ENCODE data around the gene RGPD8. TPM values are rescaled to one million over a fixed set of nuclear protein-coding genes. Genes with fewer than 3 reads are reported as not detected.

Gene RGPD8
- total and polyA plus RNA-seq, 7 donors = 1.2 to 8.1 (median 5.8) TPM; not detected in 1

GRCh38 chr2:112343827-112344585 is 89.4 kb downstream of the RGPD8 start:
- intact Hi-C loops (cut with DNase I) = no loop called here
- 22 to 42% (median 24%) methylated on average over 1 of the region's 1 CpG for WGBS, 3 donors
- Histone ChIP-seq H3K4me3 (no peak overlapping the region), H3K4me1 (no peaks in the 10 kb centered on the region), H3K9me3 (no peaks in the 10 kb centered on the region), H3K27ac (no peak overlapping the region), H3K27me3 (ENCODE audit: insufficient read depth in 3 of 3, low read length in 2 of 3) (no peaks in the 10 kb centered on the region), H3K36me3 (ENCODE audit: insufficient read depth in 1 of 2, low read depth in 1 of 2) (no peaks in the 10 kb centered on the region)
- ATAC-seq = peak in 3 of 4 donors; percentile 30 to 40 (median 32)
- no peak for DNase-seq
- no peak for TF ChIP-seq CTCF (IDR thresholded peaks at IDR 0.05)

- DNase-seq = no peak
- no peak for ATAC-seq
- Histone ChIP-seq H3K4me3 (no peak overlapping the region), H3K4me1 (no peaks in the 10 kb centered on the region), H3K36me3 (ENCODE audit: insufficient read depth in 1 of 2, low read depth in 1 of 2) (no peaks in the 10 kb centered on the region), H3K9me3 (no peaks in the 10 kb centered on the region), H3K27ac (no peak overlapping the region), H3K27me3 (ENCODE audit: insufficient read depth in 3 of 3, low read length in 2 of 3) (no peaks in the 10 kb centered on the region)
- WGBS, 3 donors = 61 to 70% (median 61%) methylated on average over 2 of the region's 2 CpGs
- intact Hi-C loops (cut with DNase I) = no loop called here
- no peak for TF ChIP-seq CTCF (IDR thresholded peaks at IDR 0.05)
These were observed 91.3 kb downstream of the RGPD8 start for GRCh38 chr2:112342067-112342550.

- DNase-seq = no peak
- no peaks in the 10 kb centered on the region for H3K9me3 ChIP-seq
- no peaks in the 10 kb centered on the region for H3K36me3 ChIP-seq (ENCODE audit: insufficient read depth in 1 of 2, low read depth in 1 of 2)
- TF ChIP-seq CTCF (IDR thresholded peaks at IDR 0.05) = no peak
- WGBS, 3 donors = 79 to 84% (median 83%) methylated on average over 9 of the region's 9 CpGs
- no peak overlapping the region for H3K4me3 ChIP-seq
- no peaks in the 10 kb centered on the region for H3K27me3 ChIP-seq (ENCODE audit: insufficient read depth in 3 of 3, low read length in 2 of 3)
- no peaks in the 10 kb centered on the region for H3K4me1 ChIP-seq
- H3K27ac ChIP-seq = no peak overlapping the region
- intact Hi-C loops (cut with DNase I) = no loop called here
- ATAC-seq = no peak
These were observed 92.8 kb downstream of the RGPD8 start for GRCh38 chr2:112340475-112341267.

- intact Hi-C loops (cut with DNase I) = no loop called here
- H3K27me3 ChIP-seq (ENCODE audit: insufficient read depth in 3 of 3, low read length in 2 of 3) = no peaks in the 10 kb centered on the region
These were observed 93.5 kb downstream of the RGPD8 start for GRCh38 chr2:112339986-112340385.

More at GRCh38 chr2:112339986-112340385, 93.5 kb downstream of the RGPD8 start:
- H3K4me3 ChIP-seq = no peak overlapping the region
- no peaks in the 10 kb centered on the region for H3K9me3 ChIP-seq
- TF ChIP-seq CTCF (IDR thresholded peaks at IDR 0.05) = no peak
- peaks cover 0 to 2% of the 10 kb centered on the region in 2 donors for H3K36me3 ChIP-seq (ENCODE audit: insufficient read depth in 1 of 2, low read depth in 1 of 2)
- no peaks in the 10 kb centered on the region for H3K4me1 ChIP-seq
- ATAC-seq (no peak), DNase-seq (no peak)
- no peak overlapping the region for H3K27ac ChIP-seq
- 73 to 82% (median 75%) methylated on average over 2 of the region's 2 CpGs for WGBS, 3 donors
